Measurements from ENCODE around the gene GRB7.

GRB7 gene

GRCh38 chr17:39769974-39770587 is 32.3 kb downstream of the GRB7 start:
- H3K4me3 ChIP-seq (ENCODE audit: low read depth, low read length), result no peak overlapping the region
- no peak for DNase-seq (ENCODE audit: low read depth, low spot score)
- CTCF ChIA-PET, result no interaction called here
- TF ChIP-seq, protein P1, sequence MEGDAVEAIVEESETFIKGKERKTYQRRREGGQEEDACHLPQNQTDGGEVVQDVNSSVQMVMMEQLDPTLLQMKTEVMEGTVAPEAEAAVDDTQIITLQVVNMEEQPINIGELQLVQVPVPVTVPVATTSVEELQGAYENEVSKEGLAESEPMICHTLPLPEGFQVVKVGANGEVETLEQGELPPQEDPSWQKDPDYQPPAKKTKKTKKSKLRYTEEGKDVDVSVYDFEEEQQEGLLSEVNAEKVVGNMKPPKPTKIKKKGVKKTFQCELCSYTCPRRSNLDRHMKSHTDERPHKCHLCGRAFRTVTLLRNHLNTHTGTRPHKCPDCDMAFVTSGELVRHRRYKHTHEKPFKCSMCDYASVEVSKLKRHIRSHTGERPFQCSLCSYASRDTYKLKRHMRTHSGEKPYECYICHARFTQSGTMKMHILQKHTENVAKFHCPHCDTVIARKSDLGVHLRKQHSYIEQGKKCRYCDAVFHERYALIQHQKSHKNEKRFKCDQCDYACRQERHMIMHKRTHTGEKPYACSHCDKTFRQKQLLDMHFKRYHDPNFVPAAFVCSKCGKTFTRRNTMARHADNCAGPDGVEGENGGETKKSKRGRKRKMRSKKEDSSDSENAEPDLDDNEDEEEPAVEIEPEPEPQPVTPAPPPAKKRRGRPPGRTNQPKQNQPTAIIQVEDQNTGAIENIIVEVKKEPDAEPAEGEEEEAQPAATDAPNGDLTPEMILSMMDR (IDR thresholded peaks at IDR 0.05; ENCODE audit: insufficient read depth, low read length, missing control alignments), result no peak
- POLR2A ChIA-PET, result no interaction called here

DNA sequence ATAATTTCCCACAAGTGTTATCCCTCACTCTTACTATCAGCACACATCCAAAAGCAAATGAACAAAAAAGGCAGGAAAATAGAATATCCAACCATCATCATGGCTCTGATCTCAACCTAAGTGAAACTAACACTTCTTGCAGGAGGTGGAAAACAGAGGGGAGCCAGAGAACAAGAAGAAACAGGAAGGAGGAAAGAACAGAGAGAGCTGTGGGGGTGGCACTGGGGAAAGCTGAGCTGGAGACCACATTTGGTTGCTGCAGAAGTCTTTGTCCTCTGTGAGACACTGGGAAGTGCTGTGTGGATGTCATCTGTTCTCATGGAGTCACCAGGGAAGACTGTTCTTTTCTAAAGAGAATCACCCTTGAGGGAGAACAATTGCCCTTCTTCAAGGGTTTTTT is 34.7 kb downstream of the GRB7 start:
- CTCF ChIA-PET, result no interaction called here
- no peak overlapping the region for H3K4me3 ChIP-seq (ENCODE audit: low read depth, low read length)
- POLR2A ChIA-PET, result no interaction called here
- DNase-seq (ENCODE audit: low read depth, low spot score), result no peak
- TF ChIP-seq, protein P1 (IDR thresholded peaks at IDR 0.05; ENCODE audit: insufficient read depth, low read length, missing control alignments), result no peak

DNA sequence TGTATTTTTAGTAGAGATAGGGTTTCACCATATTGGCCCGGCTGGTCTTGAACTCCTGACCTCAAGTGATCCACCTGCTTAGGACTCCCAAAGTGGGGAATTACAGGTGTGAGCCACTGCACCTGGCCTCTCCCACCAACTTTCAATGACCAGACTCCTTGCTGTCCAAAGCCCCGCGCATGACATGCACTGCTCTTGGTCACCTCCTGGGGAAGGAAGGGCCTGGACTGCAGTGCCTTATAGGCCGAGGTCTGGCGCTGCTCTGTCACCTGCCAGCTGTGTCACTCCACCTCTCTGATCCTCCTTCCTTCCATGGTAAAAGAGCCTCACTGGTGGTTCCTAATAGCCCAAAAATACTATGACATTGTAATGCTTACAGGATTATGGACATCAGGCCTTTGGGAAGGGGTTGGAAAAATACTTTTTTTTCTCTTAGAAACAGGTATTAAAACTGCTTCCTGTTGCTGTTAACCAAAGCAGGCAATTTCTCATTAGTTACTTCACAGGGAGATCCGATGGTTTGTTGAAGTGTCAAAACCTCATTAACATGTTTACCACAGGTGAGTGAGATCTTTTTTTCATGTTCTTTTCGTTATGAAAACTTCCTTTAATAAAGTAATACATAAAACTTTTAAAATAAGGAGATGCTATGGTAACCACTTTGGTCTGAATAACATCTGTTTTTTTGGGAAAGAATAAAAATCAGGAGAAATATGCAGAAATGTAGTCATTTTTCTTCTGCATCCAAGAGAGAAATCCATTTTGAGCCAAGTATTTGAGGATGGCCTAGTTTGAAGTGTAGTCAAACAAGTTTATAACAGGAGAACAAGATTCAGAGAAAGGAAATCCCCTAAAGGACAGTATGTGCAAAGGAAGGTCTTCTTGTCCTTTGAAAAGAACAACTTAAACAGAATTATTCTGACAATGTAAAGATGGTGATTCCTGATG is 35.5 kb downstream of the GRB7 start:
- no peak overlapping the region for H3K4me3 ChIP-seq (ENCODE audit: low read depth, low read length)
- DNase-seq (ENCODE audit: low read depth, low spot score), result no peak
- TF ChIP-seq, protein P1 (IDR thresholded peaks at IDR 0.05; ENCODE audit: insufficient read depth, low read length, missing control alignments), result no peak
- ChIA-PET CTCF (no interaction called here), POLR2A (no interaction called here)

- POLR2A ChIA-PET, result no interaction called here
- no peak for DNase-seq (ENCODE audit: low read depth, low spot score)
- CTCF ChIA-PET, result no interaction called here
- no peak overlapping the region for H3K4me3 ChIP-seq (ENCODE audit: low read depth, low read length)
- TF ChIP-seq, protein P1 (IDR thresholded peaks at IDR 0.05; ENCODE audit: insufficient read depth, low read length, missing control alignments), result no peak
Observed at GRCh38 chr17:39774047-39774446, 36.3 kb downstream of the GRB7 start.

DNA sequence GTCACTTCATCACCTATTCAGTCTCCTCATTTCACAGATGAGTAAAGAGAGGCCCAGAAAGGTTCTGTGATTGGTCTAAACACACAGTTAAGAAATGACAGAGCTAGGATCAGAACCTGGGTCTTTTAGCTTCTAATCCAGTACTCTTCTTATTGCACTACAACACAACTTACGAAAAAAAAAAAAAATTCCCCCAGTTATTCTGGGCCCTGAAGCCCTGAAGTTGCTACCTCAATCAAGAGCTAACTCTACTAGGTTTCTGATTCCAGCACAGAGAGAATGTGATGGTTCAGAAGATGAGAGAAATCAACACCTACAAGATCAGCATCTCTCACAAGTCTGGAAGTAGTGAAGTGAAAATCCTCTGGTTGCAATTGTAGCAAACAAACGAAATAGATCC is 37.3 kb downstream of the GRB7 start:
- ChIA-PET CTCF (no interaction called here), POLR2A (no interaction called here)
- TF ChIP-seq, protein P1 (IDR thresholded peaks at IDR 0.05; ENCODE audit: insufficient read depth, low read length, missing control alignments), result no peak
- H3K4me3 ChIP-seq (ENCODE audit: low read depth, low read length), result no peak overlapping the region
- no peak for DNase-seq (ENCODE audit: low read depth, low spot score)

DNA sequence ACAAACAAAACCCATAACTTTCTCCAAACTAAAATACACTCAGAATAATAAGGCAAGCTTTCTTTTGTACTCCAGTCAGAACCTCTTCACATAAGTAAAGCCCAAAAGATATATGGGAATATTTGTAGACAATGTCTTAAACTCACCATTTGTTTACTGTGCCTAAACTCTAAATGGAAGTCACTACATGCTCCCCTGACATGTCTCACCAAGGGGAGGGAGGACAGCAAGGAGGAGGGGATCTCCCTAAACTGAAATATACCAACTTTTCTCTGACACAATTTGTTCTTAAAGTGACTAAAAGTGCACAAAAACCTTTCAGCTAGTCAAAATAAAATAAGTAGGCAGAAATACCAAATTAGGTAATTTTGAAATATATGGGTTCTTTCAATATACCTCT is 38.5 kb downstream of the GRB7 start:
- ChIA-PET POLR2A (no interaction called here), CTCF (interaction anchor here (1.1 to 1.2 kb wide), 2 partner anchors 153 to 154 kb away, joined by 3 to 4 read pairs; no protein-coding TSS in a partner anchor)
- no peak overlapping the region for H3K4me3 ChIP-seq (ENCODE audit: low read depth, low read length)
- DNase-seq (ENCODE audit: low read depth, low spot score), result no peak
- TF ChIP-seq, protein P1 (IDR thresholded peaks at IDR 0.05; ENCODE audit: insufficient read depth, low read length, missing control alignments), result no peak
